Endodermal cell (in vitro differentiated cells): Measurements from ENCODE around the gene SMCO4. TPM values are rescaled to one million over a fixed set of nuclear protein-coding genes. Genes with fewer than 3 reads are reported as not detected.

ENCODE experiments used
- DNase-seq: peaks from one replicate; pipeline ENCODE4 v3.0.0-alpha.2; 2017
- H3K27ac ChIP-seq: 2 replicates; pipeline ENCODE4 v1.5.1; 2013; ENCODE audit warnings: mild to moderate bottlenecking, low read depth, low read length, moderate library complexity
- H3K27me3 ChIP-seq: 2 replicates; pipeline ENCODE4 v1.6.1; 2013; ENCODE audit warnings: mild to moderate bottlenecking, low read length, moderate library complexity; ENCODE audit not compliant: insufficient read depth, control insufficient read depth, poor library complexity, severe bottlenecking
- H3K36me3 ChIP-seq: 2 replicates; pipeline ENCODE4 v1.7.0; 2013; ENCODE audit warnings: mild to moderate bottlenecking, low read length, moderate library complexity; ENCODE audit not compliant: control insufficient read depth, insufficient read depth
- H3K4me1 ChIP-seq: one replicate; pipeline ENCODE4 v1.7.0; 2013; ENCODE audit warnings: low read length; ENCODE audit not compliant: control insufficient read depth, insufficient read depth
- H3K4me3 ChIP-seq: 2 replicates; pipeline ENCODE4 v1.5.1; 2013; ENCODE audit warnings: mild to moderate bottlenecking, low read length, moderate library complexity
- H3K9ac ChIP-seq: 2 replicates; pipeline ENCODE4 v1.6.1; 2013; ENCODE audit warnings: mild to moderate bottlenecking, low read length, moderate library complexity; ENCODE audit not compliant: poor library complexity, severe bottlenecking; ENCODE audit errors: extremely low read depth
- H3K9me3 ChIP-seq: 2 replicates; pipeline ENCODE4 v1.6.1; 2013; ENCODE audit warnings: mild to moderate bottlenecking, low read length, moderate library complexity; ENCODE audit not compliant: control insufficient read depth
- H3K27ac Mint-ChIP-seq: 2 replicates; pipeline ENCODE4 v1.8.0; 2020; ENCODE audit warnings: mixed read lengths
- H3K27me3 Mint-ChIP-seq: 2 replicates; pipeline ENCODE4 v1.8.0; 2021; ENCODE audit warnings: mild to moderate bottlenecking, mixed read lengths; ENCODE audit not compliant: insufficient read depth
- H3K36me3 Mint-ChIP-seq: 2 replicates; pipeline ENCODE4 v1.8.0; 2020; ENCODE audit warnings: low read depth, mixed read lengths
- H3K4me1 Mint-ChIP-seq: 2 replicates; pipeline ENCODE4 v1.8.0; 2020; ENCODE audit warnings: mixed read lengths
- H3K4me3 Mint-ChIP-seq: 2 replicates; pipeline ENCODE4 v1.8.0; 2020; ENCODE audit warnings: mild to moderate bottlenecking, moderate library complexity, mixed read lengths
- H3K9me3 Mint-ChIP-seq: 2 replicates; pipeline ENCODE4 v1.8.0; 2020; ENCODE audit warnings: mild to moderate bottlenecking, mixed read lengths
- CTCF ChIP-seq: fragments of 200-600 bp; sonication (generic); conservative IDR thresholded peaks from 2 replicates; pipeline ENCODE4 v1.5.0; 2021; ENCODE audit warnings: antibody characterized with exemption, mild to moderate bottlenecking
- WGBS, 2 experiments: methylation state at CpG; one replicate each; pipeline versions ENCODE4 v1.1.5 to v1.1.7; 2013; ENCODE audit warnings: missing lambda C conversion rate in 2 of 2, mixed read lengths in 1 of 2; ENCODE audit not compliant: insufficient coverage in 1 of 2, insufficient read length in 1 of 2; 5-methylcytosine and 5-hydroxymethylcytosine counted together
- total RNA-seq, 2 donors: library from RNA; stranded (reverse); fragmentation: NEBNext Ultra II Directional in 1 of 2; extraction: Animal tissue kit (Norgen Biotek cat#: 25700) in 1 of 2; gene quantifications; 2 replicates in 1 of 2; 3 replicates in 1 of 2; pipeline ENCODE4 v1.2.1, GENCODE V29; 2021

Gene SMCO4
- total RNA-seq, 2 donors from 2014 or later: 27.3 to 47.7 TPM

GRCh38 chr11:93532281-93532789 is 10.9 kb downstream of the SMCO4 start:
- H3K9me3 Mint-ChIP-seq: no peaks in the 10 kb centered on the region
- WGBS, 2 experiments: 90 to 100% methylated on average over 2 to 3 of the region's 3 CpGs
- no peaks in the 10 kb centered on the region for H3K36me3 ChIP-seq

GRCh38 chr11:93530468-93530826 is 12.7 kb downstream of the SMCO4 start:
- no peak for DNase-seq
- Histone ChIP-seq H3K4me1 (peaks cover 6% of the 10 kb centered on the region), H3K27ac (no peak overlapping the region), H3K9ac (no peak overlapping the region), H3K4me3 (no peak overlapping the region), H3K9me3 (no peaks in the 10 kb centered on the region), H3K27me3 (no peaks in the 10 kb centered on the region), H3K36me3 (no peaks in the 10 kb centered on the region)
- Mint-ChIP-seq H3K27ac (peak overlapping the region; percentile 67), H3K9me3 (no peaks in the 10 kb centered on the region), H3K4me3 (no peak overlapping the region), H3K27me3 (no peaks in the 10 kb centered on the region), H3K36me3 (no peaks in the 10 kb centered on the region), H3K4me1 (peaks cover 50% of the 10 kb centered on the region)
- 86% methylated on average over 1 of the region's 1 CpG; no CpG with 5 or more reads in 1 of the 2 experiments for WGBS, 2 experiments
- no peak for TF ChIP-seq CTCF

More at GRCh38 chr11:93532281-93532789, 10.9 kb downstream of the SMCO4 start:
- Mint-ChIP-seq H3K36me3 (no peaks in the 10 kb centered on the region), H3K27ac (no peak overlapping the region), H3K27me3 (no peaks in the 10 kb centered on the region), H3K4me1 (peaks cover 64% of the 10 kb centered on the region), H3K4me3 (no peak overlapping the region)
- Histone ChIP-seq H3K9me3 (no peaks in the 10 kb centered on the region), H3K9ac (no peak overlapping the region), H3K4me1 (peaks cover 6% of the 10 kb centered on the region), H3K27ac (no peak overlapping the region), H3K27me3 (no peaks in the 10 kb centered on the region), H3K4me3 (no peak overlapping the region)
- DNase-seq: no peak
- TF ChIP-seq CTCF: no peak

GRCh38 chr11:93529707-93530467 is 13.3 kb downstream of the SMCO4 start:
- Histone ChIP-seq H3K9ac (no peak overlapping the region), H3K27ac (no peak overlapping the region), H3K27me3 (no peaks in the 10 kb centered on the region), H3K4me1 (peaks cover 6% of the 10 kb centered on the region), H3K9me3 (no peaks in the 10 kb centered on the region), H3K36me3 (no peaks in the 10 kb centered on the region), H3K4me3 (no peak overlapping the region)
- no peak overlapping the region for H3K4me3 Mint-ChIP-seq
- TF ChIP-seq CTCF: no peak
- WGBS, 2 experiments: 86 to 90% methylated on average over 7 to 9 of the region's 9 CpGs
- H3K9me3 Mint-ChIP-seq: no peaks in the 10 kb centered on the region
- no peak for DNase-seq
- H3K27ac Mint-ChIP-seq: peak overlapping the region; percentile 67
- H3K27me3 Mint-ChIP-seq: no peaks in the 10 kb centered on the region
- no peaks in the 10 kb centered on the region for H3K36me3 Mint-ChIP-seq
- H3K4me1 Mint-ChIP-seq: peaks cover 44% of the 10 kb centered on the region
